SK-N-MC (cell line): ENCODE data around the gene GABBR2.

Experiments
- EZH2 ChIP-seq: fragments of 200-600 bp; sonication (generic); IDR thresholded peaks from one replicate; pipeline ENCODE4 v1.6.1; 2017; ENCODE audit warnings: antibody characterized with exemption
- POLR2AphosphoS5 ChIP-seq: IDR thresholded peaks from 2 replicates; pipeline ENCODE4 v1.6.1; 2012; ENCODE audit warnings: mild to moderate bottlenecking, low read depth, low read length, borderline replicate concordance

DNA sequence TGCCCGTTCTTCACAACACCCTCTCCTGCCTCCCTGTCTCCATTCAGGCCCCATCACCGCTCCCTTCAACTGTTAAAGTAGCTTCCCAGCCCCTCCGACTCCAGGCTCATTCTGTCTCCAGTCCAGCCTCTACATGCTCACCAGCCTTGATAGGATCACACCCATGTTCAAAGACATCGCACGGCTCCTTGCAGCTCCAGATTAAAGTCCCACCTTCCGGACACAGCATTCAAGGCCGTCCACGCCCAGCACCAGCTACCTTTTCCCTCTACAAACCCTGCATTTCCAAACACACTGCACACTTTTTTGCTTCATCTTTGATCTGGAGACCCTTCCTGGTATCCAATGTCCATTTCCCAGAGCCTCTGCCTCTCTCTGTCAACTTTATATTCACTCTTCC, 6.4 kb downstream of the GABBR2 start:
- TF ChIP-seq POLR2AphosphoS5 (no peak), EZH2 (no peak)
